ENCODE results near the gene GMEB1.
"Not testable (repeated sequence)": the region's sequence is repeated elsewhere in the genome, so short reads cannot be mapped to it uniquely, and the experiment has no call there.

DNA sequence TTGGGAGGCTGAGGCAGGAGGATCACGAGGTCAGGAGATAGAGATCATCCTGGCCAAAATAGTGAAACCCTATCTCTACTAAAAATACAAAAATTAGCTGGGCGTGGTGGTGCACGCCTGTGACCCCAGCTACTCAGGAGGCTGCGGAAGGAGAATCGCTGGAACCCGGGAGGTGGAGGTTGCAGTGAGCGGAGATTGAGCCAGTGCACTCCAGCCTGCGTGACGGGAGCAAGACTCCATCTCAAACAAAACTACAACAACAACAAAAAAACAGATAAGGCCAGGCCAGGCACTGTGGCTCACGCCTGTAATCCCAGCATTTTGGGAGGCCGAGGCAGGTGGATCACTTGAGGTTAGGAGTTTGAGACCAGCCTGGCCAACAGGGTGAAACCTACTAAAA is 23.2 kb upstream of the GMEB1 start:
- not testable (repeated sequence) for TF ChIP-seq EZH2 (IDR thresholded peaks at IDR 0.05; ENCODE audit: insufficient read depth, poor library complexity, severe bottlenecking); EZH2phosphoT487 (IDR thresholded peaks at IDR 0.05; ENCODE audit: insufficient read depth, low read depth)
